ENCODE measurements around the gene HPN. TPM values are rescaled to one million over a fixed set of nuclear protein-coding genes. Genes with fewer than 3 reads are reported as not detected.

HPN gene
- total RNA-seq, 1 donor from 2014 or later, result 0.30 TPM

GRCh38 chr19:35068941-35069634, 27.6 kb downstream of the HPN start:
- Histone ChIP-seq H3K4me1 (peaks cover 14% of the 10 kb centered on the region), H3K27ac (no peak overlapping the region), H3K9me3 (ENCODE audit: low read depth) (no peaks in the 10 kb centered on the region), H3K27me3 (peaks cover 4% of the 10 kb centered on the region), H3K79me2 (ENCODE audit: low read depth) (no peaks in the 10 kb centered on the region), H2AFZ (replicated peaks) (peak overlapping the region; percentile 99), H3F3A (ENCODE audit: low read depth) (peaks cover 20% of the 10 kb centered on the region), H3K9ac (no peak overlapping the region), H3K36me3 (no peaks in the 10 kb centered on the region), H4K20me1 (ENCODE audit: low read depth) (no peaks in the 10 kb centered on the region), H3K4me3 (peak overlapping the region; percentile 23), H3K4me2 (peak overlapping the region; percentile 77)
- Mint-ChIP-seq H3K27me3 (ENCODE audit: insufficient read depth, low read depth) (no peaks in the 10 kb centered on the region), H3K27ac (peak overlapping the region; percentile 95), H3K36me3 (no peaks in the 10 kb centered on the region), H3K9me3 (peaks cover 4% of the 10 kb centered on the region), H3K4me3 (peak overlapping the region; percentile 63), H3K4me1 (peaks cover 14% of the 10 kb centered on the region)
- no peak for DNase-seq (ENCODE audit: low spot score)
- TF ChIP-seq EZH2phosphoT487 (IDR thresholded peaks at IDR 0.05) (no peak), EZH2 (IDR thresholded peaks at IDR 0.05) (no peak), CTCF (IDR thresholded peaks at IDR 0.05) (no peak)

DNA sequence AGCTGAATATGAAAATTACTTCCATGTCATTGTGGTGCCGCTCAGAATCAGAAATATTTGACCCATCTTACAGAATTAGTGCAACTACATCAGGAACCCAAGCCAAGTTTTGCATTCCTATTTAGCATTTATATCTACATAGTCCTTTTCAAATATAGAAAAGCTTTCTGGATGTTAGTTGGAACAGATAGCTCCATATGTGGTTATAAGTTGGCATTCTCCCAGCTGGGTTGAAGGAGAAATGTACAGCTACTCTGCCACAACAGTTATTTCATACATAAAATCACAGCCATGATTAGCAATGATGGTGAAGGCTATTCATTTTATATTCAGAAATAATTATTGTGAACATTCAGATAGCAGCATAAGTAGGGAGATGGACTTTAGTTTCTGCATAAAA, 28.2 kb downstream of the HPN start:
- no peak overlapping the region for H3K27ac ChIP-seq
- no peak overlapping the region for H2AFZ ChIP-seq (replicated peaks)
- H4K20me1 ChIP-seq (ENCODE audit: low read depth), result no peaks in the 10 kb centered on the region
- Mint-ChIP-seq H3K27ac (no peak overlapping the region), H3K4me3 (no peak overlapping the region), H3K36me3 (no peaks in the 10 kb centered on the region), H3K27me3 (ENCODE audit: insufficient read depth, low read depth) (no peaks in the 10 kb centered on the region), H3K4me1 (peaks cover 14% of the 10 kb centered on the region), H3K9me3 (peaks cover 4% of the 10 kb centered on the region)
- TF ChIP-seq EZH2 (IDR thresholded peaks at IDR 0.05), result no peak
- no peak for TF ChIP-seq CTCF (IDR thresholded peaks at IDR 0.05)
- no peak for TF ChIP-seq EZH2phosphoT487 (IDR thresholded peaks at IDR 0.05)
- no peaks in the 10 kb centered on the region for H3K27me3 ChIP-seq
- DNase-seq (ENCODE audit: low spot score), result no peak
- no peaks in the 10 kb centered on the region for H3K36me3 ChIP-seq
- H3K9me3 ChIP-seq (ENCODE audit: low read depth), result no peaks in the 10 kb centered on the region
- H3K4me3 ChIP-seq, result no peak overlapping the region
- H3K79me2 ChIP-seq (ENCODE audit: low read depth), result no peaks in the 10 kb centered on the region
- no peak overlapping the region for H3K9ac ChIP-seq
- peaks cover 14% of the 10 kb centered on the region for H3K4me1 ChIP-seq
- peaks cover 20% of the 10 kb centered on the region for H3F3A ChIP-seq (ENCODE audit: low read depth)
- H3K4me2 ChIP-seq, result no peak overlapping the region

- Histone ChIP-seq H3K9ac (no peak overlapping the region), H3K79me2 (ENCODE audit: low read depth) (no peaks in the 10 kb centered on the region), H4K20me1 (ENCODE audit: low read depth) (no peaks in the 10 kb centered on the region), H3K4me2 (no peak overlapping the region), H3F3A (ENCODE audit: low read depth) (peaks cover 20% of the 10 kb centered on the region), H3K27me3 (no peaks in the 10 kb centered on the region), H3K36me3 (no peaks in the 10 kb centered on the region), H2AFZ (replicated peaks) (no peak overlapping the region), H3K4me3 (no peak overlapping the region), H3K27ac (no peak overlapping the region), H3K4me1 (peaks cover 14% of the 10 kb centered on the region), H3K9me3 (ENCODE audit: low read depth) (no peaks in the 10 kb centered on the region)
- no peak overlapping the region for H3K4me3 Mint-ChIP-seq
- no peak overlapping the region for H3K27ac Mint-ChIP-seq
- DNase-seq (ENCODE audit: low spot score), result no peak
- peaks cover 4% of the 10 kb centered on the region for H3K9me3 Mint-ChIP-seq
- peaks cover 14% of the 10 kb centered on the region for H3K4me1 Mint-ChIP-seq
- TF ChIP-seq EZH2phosphoT487 (IDR thresholded peaks at IDR 0.05), result no peak
- TF ChIP-seq EZH2 (IDR thresholded peaks at IDR 0.05), result no peak
- no peak for TF ChIP-seq CTCF (IDR thresholded peaks at IDR 0.05)
- H3K27me3 Mint-ChIP-seq (ENCODE audit: insufficient read depth, low read depth), result no peaks in the 10 kb centered on the region
- no peaks in the 10 kb centered on the region for H3K36me3 Mint-ChIP-seq
Observed at GRCh38 chr19:35070471-35070870, 28.9 kb downstream of the HPN start.

Measured in neural progenitor cell (in vitro differentiated cells).